GM12892 (cell line): Measurements from ENCODE around the gene SLC7A1.

Experiments
- POLR2A ChIP-seq: IDR thresholded peaks from 2 replicates; pipeline ENCODE4 v1.6.1; 2011; ENCODE audit warnings: low read depth, low read length, control low read depth
- POLR2AphosphoS5 ChIP-seq: IDR thresholded peaks from 2 replicates; pipeline ENCODE4 v1.6.1; 2011; ENCODE audit warnings: low read depth, low read length, control low read depth
- TAF1 ChIP-seq: IDR thresholded peaks from 2 replicates; pipeline ENCODE4 v1.6.1; 2011; ENCODE audit warnings: low read depth, mild to moderate bottlenecking, control low read depth, low read length, borderline replicate concordance

GRCh38 chr13:29483211-29483610 lies 112.3 kb downstream of the SLC7A1 start:
- no peak for TF ChIP-seq POLR2AphosphoS5
- no peak for TF ChIP-seq POLR2A
- TF ChIP-seq TAF1, result no peak
